Heart right ventricle (tissue), 16 donors: ENCODE results near the gene FUT1. TPM values are rescaled to one million over a fixed set of nuclear protein-coding genes. Genes with fewer than 3 reads are reported as not detected.

Source experiments
- ATAC-seq, 8 donors: fragments of 200-7000 bp; cut with Tn5 transposase; one replicate each; pipeline ENCODE4 v1.9.1; 2020; ENCODE audit warnings: mild to moderate bottlenecking in 8 of 8, moderate library complexity in 8 of 8, moderate number of reproducible peaks in 1 of 8
- DNase-seq, 2 donors: peaks; one replicate each; pipeline ENCODE4 v3.0.0-alpha.2; 2020
- H3K27ac ChIP-seq, 10 donors: fragments of 200-600 bp; sonication (generic) in 2 of 10; one replicate each; pipeline versions ENCODE4 v1.5.0 to v1.8.0; 2020 to 2022; ENCODE audit warnings: mild to moderate bottlenecking in 3 of 10
- H3K27me3 ChIP-seq, 7 donors: fragments of 200-600 bp; one replicate each; pipeline ENCODE4 v1.8.0; 2021 to 2022; ENCODE audit warnings: mild to moderate bottlenecking in 2 of 7
- H3K36me3 ChIP-seq, 9 donors: fragments of 200-600 bp; sonication (generic) in 1 of 9; one replicate each; pipeline versions ENCODE4 v1.5.0 to v1.8.0; 2020 to 2022; ENCODE audit warnings: mild to moderate bottlenecking in 2 of 9
- H3K4me1 ChIP-seq, 9 donors: fragments of 200-600 bp; sonication (generic) in 1 of 9; one replicate each; pipeline versions ENCODE4 v1.5.0 to v1.8.0; 2020 to 2022; ENCODE audit warnings: mild to moderate bottlenecking in 4 of 9
- H3K4me3 ChIP-seq, 10 donors: fragments of 200-600 bp; sonication (generic) in 2 of 10; one replicate each; pipeline versions ENCODE4 v1.5.0 to v1.8.0; 2020 to 2022; ENCODE audit warnings: mild to moderate bottlenecking in 7 of 10, moderate library complexity in 2 of 10
- H3K9me3 ChIP-seq, 11 donors: fragments of 200-600 bp in 10 of 11; sonication (generic) in 2 of 11; one replicate each; pipeline versions ENCODE4 v1.5.0 to v1.8.0; 2013 to 2022; ENCODE audit warnings: mild to moderate bottlenecking in 2 of 11, control low read depth in 1 of 11, moderate library complexity in 1 of 11
- CTCF ChIP-seq, 9 donors: fragments of 200-600 bp; sonication (generic) in 2 of 9; IDR thresholded peaks; one replicate each; pipeline versions ENCODE4 v1.5.0 to v1.8.0; 2021 to 2022; ENCODE audit warnings: antibody characterized with exemption in 9 of 9, mild to moderate bottlenecking in 5 of 9, moderate library complexity in 1 of 9
- WGBS, 2 donors: extraction: QIAGEN DNeasy Blood & Tissue Kit; methylation state at CpG; one replicate each; pipeline ENCODE4 v1.1.7; 2013; ENCODE audit warnings: inconsistent platforms in 1 of 2; 5-methylcytosine and 5-hydroxymethylcytosine counted together
- intact Hi-C, 10 donors: fragments of 100-400 bp; cut with DNase I; formaldehyde crosslinking; loops; one replicate each; pipeline versions ENCODE4 v1.11.1 to v1.14.2; 2022
- polyA plus RNA-seq, 2 donors: library from polyadenylated mRNA; stranded (reverse); fragments of 200-250 nt; gene quantifications; one replicate each; pipeline ENCODE4 v1.2.3, GENCODE V29; 2013
- total RNA-seq, 10 donors: library from RNA; stranded (reverse); fragmentation: NEBNext Ultra II Directional in 3 of 10; extraction: Animal tissue kit (Norgen Biotek cat#: 25700) in 3 of 10; gene quantifications; one replicate each; pipeline versions ENCODE4 v1.2.1 to v1.2.4, GENCODE V29; 2021 to 2023
- donor health status: Arrhythmogenic right ventricular cardiomyopathy.
- donor health status: ischemic (EF 13 %, LVEDD 7.1; RV severe dilation, severe dysfunction).
- donor health status: healthy with polysubstance abuse.
- donor health status: DM: no; HTN: yes; CAD: no.
- donor health status: DM: no; HTN: no; CAD: no.
- donor health status: ischemic (EF 25% LVEDD 6.9; RV normal size, moderate dysfunction).
- donor health status: ischemic (EF 25% LVEDD 5.7; RV mildly dilated, moderate dysfunction).
- donor health status: healthy.
- donor health status: DM: yes; HTN: yes; CAD: no.
- donor health status: Ischemic cardiomyopathy.
- donor health status: ischemic (EF 35%, LVEDD 5.7; RV mildly dilated, moderate dysfunction).
- donor health status: nonischemic (EF 11% LVEDD 7.7; RV severe dilation, severe dysfunction).
- donor health status: DM: yes; HTN: yes; CAD: no.
- donor health status: PGD.
- donor health status: ischemic (EF 29% LVEDD 5.4; RV normal size, mild dysfunction).
- donor health status: nonischemic (EF 23%, LVEDD 6.1; RV moderate dilation, normal function).

FUT1 gene
- total and polyA plus RNA-seq, 12 donors = 1.8 to 5.7 (median 2.7) TPM

GRCh38 chr19:48756212-48756611 is 3.8 kb upstream of the FUT1 start:
- TF ChIP-seq CTCF (IDR thresholded peaks at IDR 0.05) = no peak
- H3K9me3 ChIP-seq = no peaks in the 10 kb centered on the region
- H3K4me3 ChIP-seq = no peak overlapping the region
- ATAC-seq (no peak), DNase-seq (no peak)
- intact Hi-C loops = no loop called here
- peaks cover 0 to 37% (median 16%) of the 10 kb centered on the region in 7 donors for H3K27me3 ChIP-seq
- peaks cover 7 to 39% (median 30%) of the 10 kb centered on the region in 9 donors for H3K4me1 ChIP-seq
- no peaks in the 10 kb centered on the region for H3K36me3 ChIP-seq
- no peak overlapping the region for H3K27ac ChIP-seq
- WGBS, 2 donors = 92 to 93% methylated on average over 11 of the region's 11 CpGs

- no peak for DNase-seq
- 76 to 83% methylated on average over 5 of the region's 5 CpGs for WGBS, 2 donors
- H3K9me3 ChIP-seq = no peaks in the 10 kb centered on the region
- ATAC-seq = no peak
- H3K36me3 ChIP-seq = peaks cover 0 to under 1% (median 0%) of the 10 kb centered on the region in 9 donors
- intact Hi-C loops = no loop called here
- peaks cover 7 to 41% (median 30%) of the 10 kb centered on the region in 9 donors for H3K4me1 ChIP-seq
- no peak overlapping the region for H3K27ac ChIP-seq
- peaks cover 0 to 41% (median 19%) of the 10 kb centered on the region in 7 donors for H3K27me3 ChIP-seq
- no peak for TF ChIP-seq CTCF (IDR thresholded peaks at IDR 0.05)
- no peak overlapping the region for H3K4me3 ChIP-seq
These were observed 3.3 kb upstream of the FUT1 start for GRCh38 chr19:48755787-48756186.

GRCh38 chr19:48755084-48755641 is 2.7 kb upstream of the FUT1 start, which contains the start of gene FGF21:
TSS of gene FGF21 (plus strand) at chr19:48755524. CDS start at chr19:48756237, 713 bp downstream.
- WGBS, 2 donors = 82 to 88% methylated on average over 4 of the region's 4 CpGs
- ATAC-seq = no peak
- H3K27me3 ChIP-seq = peaks cover 0 to 41% (median 19%) of the 10 kb centered on the region in 7 donors

GRCh38 chr19:48751845-48752495 is 471 bp downstream of the FUT1 start:
- peaks cover 9 to 47% (median 27%) of the 10 kb centered on the region in 9 donors for H3K4me1 ChIP-seq
- peaks cover 0 to 39% (median 19%) of the 10 kb centered on the region in 7 donors for H3K27me3 ChIP-seq
- 24% methylated on average over 20 of the region's 20 CpGs for WGBS, 2 donors
- DNase-seq (no peak), ATAC-seq (peak in 2 of 8 donors; percentile 29 to 38)
- H3K9me3 ChIP-seq = no peaks in the 10 kb centered on the region
- H3K4me3 ChIP-seq = peak overlapping the region; percentile 27 to 66 (median 58)
- intact Hi-C loops = no loop called here
- TF ChIP-seq CTCF (IDR thresholded peaks at IDR 0.05) = no peak
- peak overlapping the region; percentile 62 to 89 (median 79) for H3K27ac ChIP-seq
- H3K36me3 ChIP-seq = peaks cover 0 to 28% (median 0%) of the 10 kb centered on the region in 9 donors

More at GRCh38 chr19:48755084-48755641, 2.7 kb upstream of the FUT1 start, which contains the start of gene FGF21:
- H3K36me3 ChIP-seq = peaks cover 0 to 7% (median 0%) of the 10 kb centered on the region in 9 donors
- TF ChIP-seq CTCF (IDR thresholded peaks at IDR 0.05) = no peak
- no peaks in the 10 kb centered on the region for H3K9me3 ChIP-seq
- DNase-seq = no peak
- intact Hi-C loops = no loop called here
- peaks cover 7 to 42% (median 24%) of the 10 kb centered on the region in 9 donors for H3K4me1 ChIP-seq
- no peak within 1 kb of the TSS for H3K27ac ChIP-seq
- no peak within 1 kb of the TSS for H3K4me3 ChIP-seq
